NCI-H1930 (cell line): ENCODE results near the gene HDAC5.
"Not testable (repeated sequence)": the region's sequence is repeated elsewhere in the genome, so short reads cannot be mapped to it uniquely, and the experiment has no call there.

Source experiments
- DNase-seq, 2 experiments: peaks; one replicate each; lab custom pipeline; 2025; lab: John Stamatoyannopoulos, UW

Gene HDAC5

DNA sequence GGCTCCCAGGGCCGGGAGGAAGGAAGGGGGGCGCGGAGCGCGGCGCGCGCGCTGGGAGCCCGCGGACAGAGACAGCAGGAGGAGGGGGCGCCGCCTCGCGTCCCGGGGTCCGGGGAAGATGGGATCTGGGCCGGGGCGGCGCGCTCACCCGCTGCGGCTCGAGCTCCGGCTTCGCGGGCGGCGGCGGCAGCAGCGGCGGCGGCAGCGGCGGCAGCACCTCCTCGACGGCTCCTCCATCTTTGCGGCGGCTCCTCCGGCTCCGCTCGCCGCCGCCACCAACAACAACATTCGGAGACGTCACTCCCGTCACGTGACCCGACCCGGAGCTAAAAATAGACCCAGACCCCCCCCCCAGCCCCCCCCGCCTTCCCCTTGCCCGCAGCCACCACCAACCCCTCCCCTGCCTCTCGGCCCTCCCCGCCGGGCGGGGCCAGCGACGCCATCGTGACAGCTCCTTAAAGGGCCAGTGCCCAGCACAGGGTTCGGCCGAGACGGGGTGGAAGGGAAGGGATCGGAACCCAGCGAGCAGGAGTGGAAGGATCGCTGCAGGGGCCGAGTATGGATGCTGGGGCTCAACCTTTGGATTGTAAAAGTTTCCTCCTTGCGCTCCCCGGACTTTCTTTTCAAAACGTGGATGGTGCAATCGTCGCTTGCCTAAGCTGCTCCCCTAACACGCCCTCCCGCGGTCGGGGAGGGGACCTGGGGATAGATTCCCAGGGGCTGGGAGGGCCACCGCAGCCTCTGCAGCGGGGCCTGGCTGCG lies at the start of gene HDAC5:
HDAC5 (minus strand) TSS at position 286 of the 762 bp plus-strand sequence. CDS start 6,126 bp downstream, outside the sequence.
- DNase-seq, result peak; percentile 88 to 93

DNA sequence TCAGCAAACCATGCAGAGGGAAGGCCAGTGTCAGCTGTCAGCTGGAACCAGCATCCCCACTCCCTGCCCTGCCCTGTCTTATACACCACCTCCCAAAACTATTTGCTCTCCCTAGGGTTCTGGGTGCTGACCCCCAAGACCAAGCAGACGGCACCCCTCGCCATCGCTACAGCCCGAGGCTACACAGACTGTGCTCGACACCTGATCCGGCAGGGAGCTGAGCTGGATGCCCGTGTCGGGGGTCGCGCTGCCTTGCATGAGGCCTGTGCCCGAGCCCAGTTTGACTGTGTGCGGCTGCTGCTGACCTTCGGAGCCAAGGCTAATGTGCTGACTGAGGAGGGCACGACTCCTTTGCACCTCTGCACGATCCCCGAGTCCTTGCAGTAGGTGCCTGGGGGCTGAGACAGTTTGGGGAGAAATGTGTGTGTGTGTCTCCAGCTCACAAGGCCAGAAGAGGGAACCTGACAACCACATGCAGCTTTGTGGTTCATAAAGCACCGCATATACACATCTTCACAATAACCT lies 48.6 kb upstream of the HDAC5 start:
- no peak for DNase-seq

DNA sequence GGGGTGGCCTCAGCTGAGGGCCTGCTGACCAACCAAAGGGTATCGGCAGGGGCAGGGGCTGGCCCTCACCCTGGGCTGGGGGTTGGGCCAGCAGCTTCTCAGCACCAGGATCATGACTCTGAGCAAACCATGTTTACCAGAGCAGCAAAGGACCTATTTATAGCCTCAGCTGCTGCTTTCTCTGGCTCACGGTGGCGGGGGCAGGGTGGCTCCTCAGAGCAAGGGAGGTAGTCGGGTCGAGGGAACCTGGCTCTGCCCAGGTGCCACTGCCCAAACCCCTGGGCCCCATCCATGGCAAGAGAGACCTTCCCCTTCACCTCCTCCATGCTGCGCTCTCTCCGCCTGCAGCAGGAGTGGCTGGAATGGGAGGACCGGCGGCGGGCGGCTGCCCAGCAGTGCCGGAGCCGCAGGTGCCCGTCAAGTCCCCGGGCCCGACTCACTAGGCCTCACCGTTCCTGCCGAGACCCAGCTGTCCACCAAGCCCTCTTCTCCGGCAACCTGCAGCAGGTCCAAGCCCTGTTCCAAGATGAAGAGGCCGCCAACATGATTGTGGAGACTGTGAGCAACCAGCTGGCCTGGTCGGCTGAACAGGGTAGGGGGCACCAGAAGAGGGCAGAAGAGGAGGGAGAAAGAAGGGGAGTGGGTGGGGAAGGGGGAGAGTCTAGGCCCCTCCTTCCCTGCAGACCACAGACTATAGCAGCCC lies 47.2 kb upstream of the HDAC5 start, which contains the start of gene ASB16:
ASB16 (plus strand) TSS at position 206 of the 703 bp plus-strand sequence; CDS start at position 292, 86 bp downstream.
- no peak for DNase-seq

DNA sequence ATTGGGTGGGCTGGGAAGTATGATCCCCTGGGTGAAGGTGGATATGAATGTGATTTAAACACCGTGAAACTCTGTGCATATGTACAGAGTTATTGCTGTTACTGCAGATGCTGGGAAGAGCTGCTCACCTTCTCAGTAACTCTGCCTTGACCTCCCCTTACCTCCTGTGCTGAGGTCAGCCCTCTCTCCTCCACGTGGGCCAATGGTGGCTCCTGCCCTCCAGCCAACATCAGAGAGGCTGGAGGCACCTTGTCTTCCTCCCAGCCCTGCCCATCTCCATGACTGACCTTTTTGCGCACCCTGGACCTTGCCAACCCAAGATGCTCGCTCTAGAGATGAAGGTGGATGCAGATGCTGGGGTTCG lies 46.7 kb upstream of the HDAC5 start:
- no peak for DNase-seq

DNA sequence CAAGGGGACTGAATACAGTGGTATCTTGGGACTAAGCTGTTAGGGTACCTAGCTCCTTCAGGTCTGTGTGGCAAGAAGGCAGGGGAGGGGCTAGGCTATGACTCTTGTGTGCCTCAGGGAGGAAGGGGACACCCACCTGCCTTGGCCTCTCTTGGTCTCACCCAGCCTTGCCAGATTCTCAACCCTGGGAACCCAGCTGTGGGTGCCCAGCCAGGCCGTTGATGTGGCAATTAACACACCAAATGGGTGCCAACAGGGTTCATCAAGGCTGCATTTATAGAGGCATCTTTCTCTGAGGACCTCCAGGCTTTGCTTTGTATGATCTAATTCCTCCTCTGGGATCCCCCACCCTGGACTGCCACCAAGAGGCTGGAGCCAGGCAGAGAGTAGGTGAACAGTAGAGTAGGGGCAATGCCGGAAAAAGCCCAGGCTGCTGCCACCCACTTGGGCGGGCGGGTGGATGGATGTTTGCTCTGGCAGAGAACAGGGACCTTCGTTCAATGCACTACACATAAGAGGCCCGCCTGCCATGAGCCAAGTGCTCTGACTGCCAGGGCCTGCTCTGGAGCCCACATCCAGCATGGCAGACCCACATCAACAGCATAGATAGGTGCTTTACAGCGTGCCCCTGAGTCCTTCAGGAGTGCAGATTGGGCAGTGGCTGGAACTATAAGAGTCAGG lies 43.9 kb upstream of the HDAC5 start:
- DNase-seq, result no peak

DNA sequence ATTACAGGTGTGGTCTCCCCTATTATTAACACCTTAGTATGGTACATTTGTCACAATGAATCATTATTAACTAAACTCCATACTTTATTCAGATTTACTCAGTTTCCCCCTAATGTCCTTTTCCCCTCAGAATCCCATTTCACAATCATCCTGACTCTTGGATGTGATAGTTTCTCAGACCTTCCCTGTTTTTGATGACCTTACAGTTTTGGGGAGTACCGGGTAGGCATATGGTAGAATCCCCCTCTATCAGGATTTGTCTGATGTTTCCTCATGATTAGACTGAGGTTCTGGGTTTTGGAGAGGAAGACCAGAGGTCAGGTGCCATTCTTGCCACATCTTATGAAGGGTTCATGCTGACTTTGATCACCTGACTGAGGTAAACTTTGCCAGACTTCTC lies 41.0 kb upstream of the HDAC5 start:
- DNase-seq, result no peak

DNA sequence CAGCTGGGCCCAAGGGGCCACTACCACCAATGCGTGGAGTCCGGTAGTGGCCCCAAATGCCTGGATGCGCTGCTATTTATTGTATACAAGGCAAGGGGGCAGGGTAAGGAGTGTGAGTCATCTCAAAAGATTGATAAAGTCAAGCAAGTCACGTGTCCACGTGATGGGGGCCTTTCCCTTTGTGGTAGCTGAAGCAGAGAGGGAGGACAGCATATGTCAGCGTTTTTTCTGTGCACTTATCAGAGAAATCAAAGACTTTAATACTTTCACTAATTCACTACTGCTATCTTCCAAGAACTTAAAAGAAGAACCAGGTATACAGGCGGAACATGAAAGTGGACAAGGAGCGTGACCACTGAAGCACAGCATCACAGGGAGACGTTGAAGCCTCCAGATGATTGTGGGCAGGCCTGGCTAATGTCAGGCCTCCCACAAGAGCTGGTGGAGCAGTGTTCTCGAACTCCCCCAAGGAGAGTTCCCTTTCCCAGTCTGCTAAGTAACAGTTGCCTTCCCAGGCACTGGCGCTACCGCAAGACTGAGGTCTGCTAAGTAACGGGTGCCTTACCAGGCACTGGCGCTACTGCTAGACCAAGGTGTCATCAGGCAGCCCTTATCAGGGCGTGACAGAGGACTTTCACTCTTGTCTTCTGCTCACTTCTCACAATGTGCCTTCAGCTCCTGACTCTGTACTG lies 36.2 kb upstream of the HDAC5 start:
- no peak for DNase-seq

DNA sequence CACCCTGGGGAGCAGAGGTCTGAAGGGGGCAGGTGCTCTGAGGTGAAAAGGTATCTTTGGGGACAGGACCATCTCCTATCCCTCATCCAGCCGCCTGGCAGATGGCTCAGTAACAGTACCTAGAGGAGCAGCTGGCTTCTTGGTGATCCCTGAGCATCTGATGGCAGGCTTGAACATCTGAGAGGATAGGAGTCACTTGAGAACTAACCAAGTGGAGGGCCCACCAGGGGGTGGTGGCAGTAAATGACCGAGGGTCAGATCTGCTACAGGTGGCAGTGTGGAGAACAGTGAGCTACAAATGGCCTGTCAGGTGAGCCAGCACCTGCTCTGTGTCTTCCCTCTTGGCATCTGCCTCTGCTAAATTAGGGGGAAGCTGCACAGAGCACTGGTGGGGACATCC lies 32.0 kb upstream of the HDAC5 start:
- DNase-seq, result no peak

DNA sequence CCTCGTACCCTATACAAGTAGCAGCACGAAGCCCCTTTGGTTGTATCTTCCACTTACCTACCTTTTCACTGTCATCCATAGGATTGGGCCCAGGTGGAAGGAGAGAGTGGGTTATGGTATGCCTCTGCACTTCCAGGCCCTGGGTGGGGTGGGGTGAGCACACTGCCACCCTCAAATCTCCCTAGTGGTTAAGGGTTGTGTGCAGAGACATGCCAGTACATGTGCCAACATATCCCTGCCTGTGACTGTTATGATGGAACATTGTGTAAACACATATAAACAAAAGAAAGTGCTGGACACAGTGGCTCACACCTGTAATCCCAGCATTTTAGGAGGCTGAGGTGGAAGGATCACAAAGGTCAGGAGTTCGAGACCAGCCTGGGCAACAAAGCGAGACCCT lies 29.4 kb upstream of the HDAC5 start:
- DNase-seq, result no peak

DNA sequence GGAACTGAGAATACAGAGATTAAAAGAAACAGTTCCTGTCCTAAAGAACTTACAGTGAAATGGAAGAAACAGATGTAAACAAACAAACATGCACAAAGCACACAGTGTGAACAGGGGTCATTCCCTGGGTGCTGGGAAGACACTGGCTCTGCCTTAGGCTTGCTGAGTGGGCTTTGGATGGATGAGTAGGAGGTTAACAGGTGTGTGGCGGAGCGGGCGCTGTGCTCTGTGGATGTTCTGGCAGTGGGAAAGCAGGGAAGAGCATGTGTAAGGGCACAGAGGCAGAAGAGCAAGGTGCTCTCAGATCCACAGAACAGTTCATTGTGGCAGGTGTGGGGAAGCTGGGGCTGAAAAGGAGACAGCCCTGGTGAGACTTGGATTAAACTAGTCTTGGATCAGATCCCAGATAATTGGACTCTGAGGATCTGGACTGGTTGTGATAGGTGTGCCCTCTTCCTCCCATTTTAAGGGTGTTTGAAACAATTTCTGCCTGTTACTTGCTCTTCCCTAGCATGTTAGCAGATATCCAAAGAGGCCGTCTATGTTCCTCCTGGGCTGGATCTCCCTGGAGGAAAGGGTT lies 26.4 kb upstream of the HDAC5 start:
- no peak for DNase-seq

DNA sequence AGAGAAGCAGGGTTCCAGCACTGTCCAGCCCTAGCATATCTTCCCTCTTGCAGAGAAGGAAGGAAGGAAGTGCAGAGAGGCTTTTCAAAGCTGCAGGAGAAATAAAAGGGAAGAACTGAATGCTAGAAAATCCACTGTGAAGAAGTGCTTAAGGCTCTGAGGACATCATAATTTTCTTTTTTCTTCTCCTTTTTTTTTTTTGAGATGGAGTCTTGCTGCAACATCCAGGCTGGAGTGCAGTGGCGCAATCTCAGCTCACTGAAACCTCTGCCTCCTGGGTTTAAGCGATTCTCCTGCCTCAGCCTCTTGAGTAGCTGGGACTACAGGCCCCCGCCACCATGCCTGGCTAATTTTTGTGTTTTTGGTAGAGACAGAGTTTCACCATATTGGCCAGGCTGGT lies 25.6 kb upstream of the HDAC5 start:
- not testable (repeated sequence) for DNase-seq

DNA sequence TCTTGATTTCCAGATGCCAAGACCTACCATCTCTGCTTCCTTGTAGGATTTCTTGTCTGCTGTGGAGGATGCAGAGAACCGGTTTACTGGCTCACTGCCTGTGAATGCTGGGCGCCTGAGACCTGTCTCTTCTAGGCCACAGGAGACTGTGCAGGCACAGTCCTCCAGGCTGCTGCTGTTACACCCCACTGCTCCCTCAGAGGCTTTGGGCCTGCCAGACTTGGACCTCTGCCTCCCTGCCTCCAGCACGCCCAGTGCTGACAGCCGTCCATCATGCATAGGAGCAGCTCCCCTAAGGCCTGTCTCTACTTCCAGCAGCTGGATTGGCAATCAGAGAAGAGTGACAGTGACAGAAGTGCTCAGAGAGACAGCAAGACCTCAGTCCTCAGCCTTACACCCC lies 24.4 kb upstream of the HDAC5 start:
- no peak for DNase-seq

DNA sequence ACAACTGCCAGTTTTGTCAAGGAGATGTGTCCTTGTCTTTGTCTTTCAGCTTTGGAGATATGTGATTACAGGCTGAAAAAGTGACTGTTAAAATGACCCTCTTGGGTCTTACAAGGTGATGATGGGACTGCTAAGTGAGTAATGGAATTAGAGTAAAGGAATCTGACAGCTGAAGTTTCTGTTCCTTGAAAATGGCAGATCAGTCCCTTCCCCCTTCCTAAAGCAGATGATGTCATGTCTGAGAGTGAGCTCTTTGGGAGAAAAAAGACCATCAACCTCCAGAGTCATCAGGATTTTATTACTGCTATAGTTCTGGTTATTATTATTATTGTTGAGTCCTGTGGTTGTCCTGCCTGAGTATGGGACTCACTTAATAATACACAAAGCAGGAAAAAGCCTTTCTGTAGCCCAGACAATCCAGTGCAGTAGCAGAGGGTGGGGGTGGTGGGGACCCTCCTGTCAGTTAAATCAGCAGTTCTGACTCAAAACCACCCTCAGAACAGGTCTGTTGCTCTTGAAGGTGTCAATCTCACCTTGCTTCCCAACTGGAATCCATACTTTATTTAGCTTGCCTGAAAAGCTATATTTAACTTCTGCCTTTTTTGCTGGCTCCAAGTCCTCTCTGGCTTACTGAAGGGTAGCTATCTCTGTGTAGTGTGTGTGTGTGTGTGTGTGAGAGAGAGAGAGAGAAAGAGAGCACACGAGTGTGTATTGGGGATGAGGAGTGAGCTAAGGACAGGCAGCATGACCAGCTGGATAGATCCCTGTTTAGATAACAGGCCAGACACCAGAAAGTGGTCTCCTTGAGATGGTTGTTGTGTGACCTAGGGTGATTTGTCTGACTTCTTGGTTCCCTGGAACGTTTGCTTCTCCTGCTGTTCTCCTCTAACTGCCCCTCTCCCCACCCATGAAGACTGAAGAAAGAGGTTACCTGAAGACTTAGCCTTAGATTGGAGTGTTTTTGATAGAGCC lies 23.2 kb upstream of the HDAC5 start:
- no peak for DNase-seq

DNA sequence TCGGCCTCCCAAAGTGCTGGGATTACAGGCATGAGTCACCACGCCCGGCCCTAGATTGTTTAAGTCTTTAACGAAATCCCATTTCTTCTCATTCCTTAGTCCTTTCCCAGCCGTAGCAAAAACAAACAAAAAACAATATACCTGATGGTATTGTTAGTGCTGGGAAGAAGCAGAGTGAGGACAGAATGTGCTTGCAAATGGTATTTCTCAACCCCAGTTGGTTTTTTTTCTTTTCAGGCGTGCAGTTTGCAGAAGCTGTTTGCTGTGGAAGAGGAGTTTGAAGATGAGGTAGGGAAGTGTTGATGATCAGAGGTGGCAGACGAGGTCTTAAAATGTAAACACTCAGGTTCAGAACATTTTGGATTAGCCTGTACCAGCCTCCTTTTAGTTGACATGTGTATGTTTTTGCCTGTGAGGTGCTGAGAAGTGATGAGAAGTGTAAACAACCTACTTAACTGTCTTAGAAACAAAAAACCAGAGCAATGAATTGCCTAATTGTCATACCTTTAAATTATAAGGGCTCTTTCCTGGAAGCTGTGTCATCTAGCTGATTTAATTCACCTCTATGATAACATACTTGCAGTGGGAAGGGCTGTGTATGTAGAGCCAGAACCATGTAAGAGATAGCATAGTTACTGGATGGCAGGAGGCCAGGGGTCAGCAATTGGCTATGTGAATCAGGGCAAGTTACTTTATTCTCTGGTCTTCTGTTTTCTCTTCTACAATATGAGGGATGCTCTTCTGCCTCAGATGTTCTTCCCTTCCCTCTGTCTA lies 21.7 kb upstream of the HDAC5 start:
- DNase-seq, result no peak

DNA sequence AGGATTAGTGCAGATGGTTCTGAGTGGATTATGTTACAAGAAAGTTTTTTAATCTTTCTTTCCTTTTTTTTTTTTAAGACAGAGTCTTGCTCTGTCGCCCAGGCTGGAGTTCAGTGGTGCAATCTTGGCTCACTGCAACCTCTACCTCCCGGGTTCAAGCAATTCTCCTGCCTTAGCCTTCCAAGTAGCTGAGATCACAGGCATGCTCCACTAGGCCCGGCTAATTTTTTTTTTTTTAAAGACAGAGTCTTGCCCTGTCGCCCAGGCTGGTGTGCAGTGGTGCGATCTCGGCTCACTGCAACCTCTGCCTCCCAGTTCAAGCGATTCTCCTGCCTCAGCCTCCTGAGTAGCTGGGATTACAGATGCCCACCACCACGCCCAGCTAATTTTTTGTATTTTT lies 20.5 kb upstream of the HDAC5 start:
- not testable (repeated sequence) for DNase-seq

DNA sequence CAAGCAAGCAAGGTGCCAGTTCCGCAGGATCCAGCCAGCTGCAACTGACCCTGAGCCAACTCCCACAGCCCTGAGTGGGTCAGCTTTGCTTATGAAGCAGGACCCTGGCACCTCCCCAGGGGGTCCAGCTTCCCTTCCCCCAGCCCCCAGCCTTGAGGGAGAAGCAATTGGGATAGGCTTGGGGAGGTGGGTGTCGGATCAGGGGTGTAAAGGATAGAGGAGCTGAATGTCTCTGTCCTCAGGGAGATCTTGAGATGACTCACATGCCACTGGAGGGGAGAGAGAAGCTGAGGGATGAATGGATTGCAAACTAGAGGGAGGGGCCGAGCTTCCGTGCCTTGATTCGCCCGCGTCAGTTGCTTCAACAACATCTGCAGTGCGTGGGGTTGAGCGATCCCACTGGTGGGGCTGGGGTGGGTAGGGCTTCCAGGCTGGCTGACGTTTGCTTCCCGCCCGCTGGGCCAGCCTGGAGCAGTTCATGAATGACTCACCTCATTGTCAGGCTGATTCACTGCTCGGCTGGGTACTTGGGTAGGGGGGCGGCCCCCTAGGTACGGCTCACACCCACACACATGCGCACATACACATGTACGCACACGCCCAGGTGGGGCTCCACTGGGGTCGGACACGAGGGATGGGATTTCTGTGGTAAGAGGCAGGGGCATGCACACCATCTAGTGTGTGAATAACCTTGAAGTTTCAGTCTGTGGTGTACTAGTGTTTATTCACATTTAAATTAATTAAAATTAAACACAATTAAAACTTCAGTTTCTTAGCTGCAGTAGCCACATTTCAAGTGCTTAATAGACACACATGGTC lies 14.7 kb upstream of the HDAC5 start:
- DNase-seq, result peak; percentile 78 to 81

DNA sequence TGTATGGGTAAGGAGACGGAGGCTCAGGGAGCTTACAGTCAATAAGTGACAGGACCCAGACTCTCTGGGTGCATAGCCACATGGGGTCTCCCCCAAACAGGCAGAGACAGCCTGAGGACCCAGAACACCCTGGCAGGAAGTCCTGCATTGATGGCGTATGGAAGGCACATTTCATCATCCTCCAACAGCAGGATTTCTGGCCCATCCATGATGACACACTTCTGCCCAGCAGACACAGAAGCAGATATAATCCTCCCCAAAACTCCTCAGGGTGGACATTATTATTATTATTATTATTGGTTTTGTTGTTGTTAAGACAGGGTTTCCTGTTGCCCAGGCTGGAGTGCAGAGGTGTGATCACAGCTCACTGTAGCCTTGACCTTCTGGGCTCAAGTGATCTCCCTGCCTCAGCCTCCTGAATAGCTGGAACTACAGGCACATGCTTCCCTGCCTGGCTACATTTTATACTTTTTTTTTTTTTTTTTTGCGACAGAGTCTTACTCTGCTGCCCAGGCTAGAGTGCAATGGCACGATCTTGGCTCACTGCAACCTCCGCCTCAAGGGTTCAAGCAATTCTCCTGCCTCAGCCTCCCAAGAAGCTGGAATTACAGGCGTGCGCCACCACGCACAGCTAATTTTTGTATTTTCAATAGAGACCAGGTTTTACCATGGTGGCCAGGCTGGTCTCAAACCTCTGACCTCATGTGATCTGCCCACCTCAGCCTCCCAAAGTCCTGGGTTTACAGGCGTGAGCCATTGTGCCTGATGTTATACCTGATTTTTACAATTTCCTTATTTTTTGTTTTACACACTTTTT lies 11.5 kb upstream of the HDAC5 start:
- DNase-seq, result no peak

DNA sequence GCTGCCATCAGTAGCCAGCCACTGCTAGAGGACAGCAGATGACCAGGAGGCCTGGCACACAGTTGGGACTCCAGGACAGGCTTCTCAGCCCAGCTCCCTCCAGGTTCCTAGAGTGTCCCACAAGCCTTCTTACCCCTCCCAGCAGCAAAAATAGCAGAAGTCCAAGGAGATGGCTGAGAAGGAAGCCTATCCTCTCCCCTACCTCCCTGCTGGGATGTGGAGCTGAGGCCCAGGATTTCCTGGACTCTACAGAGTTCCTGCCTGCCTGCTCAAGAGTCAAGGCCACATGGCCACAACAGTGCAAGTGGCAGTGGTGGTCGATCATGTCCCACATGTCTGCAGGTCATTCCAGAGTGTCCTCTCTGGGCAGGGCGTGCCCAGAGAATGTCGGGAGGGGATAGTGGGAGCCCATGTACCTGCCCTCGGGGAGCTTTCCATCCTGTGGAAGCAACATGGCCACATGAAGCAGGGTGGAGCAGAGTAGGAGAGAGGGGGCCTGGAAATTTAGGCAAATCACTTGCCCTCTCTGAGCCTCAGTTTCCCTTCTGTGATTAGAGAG lies 10.6 kb upstream of the HDAC5 start:
- no peak for DNase-seq
